SJSA1 (cell line): ENCODE results near the gene ZNF394. TPM values are rescaled to one million over a fixed set of nuclear protein-coding genes. Genes with fewer than 3 reads are reported as not detected.
A peak's percentile ranks its signal among the peaks of the same experiment; 100 is the strongest.
"Not testable (repeated sequence)": the region's sequence is repeated elsewhere in the genome, so short reads cannot be mapped to it uniquely, and the experiment has no call there.

Experiments used
- DNase-seq, 2 experiments: peaks; one replicate each; pipeline ENCODE4 v3.0.0-alpha.2; 2015 to 2020; ENCODE audit warnings: low spot score in 2 of 2, low read depth in 1 of 2
- H3K27ac ChIP-seq: fragments of 250-450 bp; sonication (Bioruptor Pico); 2 replicates; pipeline ENCODE4 v1.5.1; 2020; ENCODE audit warnings: mild to moderate bottlenecking, moderate library complexity
- H3K27me3 ChIP-seq: fragments of 250-450 bp; sonication (Bioruptor Pico); replicated peaks from 2 replicates; pipeline ENCODE4 v1.5.1; 2020; ENCODE audit warnings: mild to moderate bottlenecking, moderate library complexity
- H3K36me3 ChIP-seq: fragments of 250-450 bp; sonication (Bioruptor Pico); 2 replicates; pipeline ENCODE4 v1.5.1; 2020; ENCODE audit warnings: mild to moderate bottlenecking
- H3K4me1 ChIP-seq: fragments of 250-450 bp; sonication (Bioruptor Pico); replicated peaks from 2 replicates; pipeline ENCODE4 v1.6.1; 2021; ENCODE audit warnings: mild to moderate bottlenecking
- H3K4me3 ChIP-seq: fragments of 250-450 bp; sonication (Bioruptor Pico); 2 replicates; pipeline ENCODE4 v1.5.1; 2020; ENCODE audit warnings: mild to moderate bottlenecking
- H3K9me3 ChIP-seq: fragments of 250-450 bp; sonication (Bioruptor Pico); replicated peaks from 2 replicates; pipeline ENCODE4 v1.5.1; 2020; ENCODE audit warnings: mild to moderate bottlenecking
- total RNA-seq: library from RNA; depleted of rRNA; stranded (reverse); fragments of >200 nt; shearing (Covaris generic); gene quantifications from 2 replicates; pipeline ENCODE4 v1.2.3, GENCODE V29; 2014

The ZNF394 gene
- total RNA-seq, 1 experiment from 2014 or later = 24.0 TPM

GRCh38 chr7:99505324-99505662, 5.2 kb upstream of the ZNF394 start:
- H3K4me1 ChIP-seq = peaks cover 12% of the 10 kb centered on the region
- H3K36me3 ChIP-seq = peaks cover 16% of the 10 kb centered on the region
- no peaks in the 10 kb centered on the region for H3K27me3 ChIP-seq
- H3K9me3 ChIP-seq = no peaks in the 10 kb centered on the region
- no peak for DNase-seq
- H3K4me3 ChIP-seq = peak overlapping the region; percentile 51
- peak overlapping the region; percentile 84 for H3K27ac ChIP-seq

- peak within 1 kb of the TSS; percentile 51 for H3K4me3 ChIP-seq
- peaks cover 12% of the 10 kb centered on the region for H3K4me1 ChIP-seq
- H3K9me3 ChIP-seq = no peaks in the 10 kb centered on the region
- H3K36me3 ChIP-seq = peaks cover 19% of the 10 kb centered on the region
- H3K27me3 ChIP-seq = no peaks in the 10 kb centered on the region
- H3K27ac ChIP-seq = peak within 1 kb of the TSS; percentile 84
- DNase-seq = peak; percentile 99 to 100
Measured at GRCh38 chr7:99504603-99505323, 4.7 kb upstream of the ZNF394 start, which contains the start of gene ZKSCAN5. ZKSCAN5 (plus strand) TSS chr7:99504662; CDS start chr7:99506045, 1,383 bp downstream.

- peaks cover 12% of the 10 kb centered on the region for H3K4me1 ChIP-seq
- no peak for DNase-seq
- H3K9me3 ChIP-seq = no peaks in the 10 kb centered on the region
- H3K27me3 ChIP-seq = no peaks in the 10 kb centered on the region
- peak overlapping the region; percentile 51 for H3K4me3 ChIP-seq
- peaks cover 24% of the 10 kb centered on the region for H3K36me3 ChIP-seq
- H3K27ac ChIP-seq = peak overlapping the region; percentile 84; the same call in 1 of the 2 replicates
Measured at GRCh38 chr7:99504281-99504602, 4.2 kb upstream of the ZNF394 start.

- H3K9me3 ChIP-seq = not testable (repeated sequence)
Measured at GRCh38 chr7:99501236-99501635, 1.2 kb upstream of the ZNF394 start.

DNA sequence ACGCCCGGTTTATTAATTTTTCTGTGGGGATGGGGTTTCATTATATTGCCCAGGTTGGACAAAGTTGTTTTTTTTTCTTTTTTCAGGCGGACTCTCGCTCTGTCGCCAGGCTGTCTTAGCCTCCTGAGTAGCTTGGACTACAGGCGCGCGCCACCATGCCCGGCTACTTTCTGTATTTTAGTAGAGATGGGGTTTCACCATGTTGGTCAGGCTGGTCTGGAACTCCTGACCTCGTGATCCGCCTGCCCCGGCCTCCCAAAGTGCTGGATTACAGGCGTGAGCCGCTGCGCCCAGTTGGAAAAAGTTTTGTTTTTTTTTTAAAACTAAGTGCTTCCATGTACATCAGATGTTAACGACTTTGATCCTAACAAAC, 542 bp upstream of the ZNF394 start:
- H3K27me3 ChIP-seq = no peaks in the 10 kb centered on the region
- H3K36me3 ChIP-seq = peaks cover 46% of the 10 kb centered on the region
- H3K9me3 ChIP-seq = no peaks in the 10 kb centered on the region; the same call in 1 of the 2 replicates
- H3K4me1 ChIP-seq = peaks cover 17% of the 10 kb centered on the region
- peak overlapping the region; percentile 58 for H3K27ac ChIP-seq
- peak overlapping the region; percentile 60 for H3K4me3 ChIP-seq
- DNase-seq = no peak

More at GRCh38 chr7:99501236-99501635, 1.2 kb upstream of the ZNF394 start:
- not testable (repeated sequence) for H3K27me3 ChIP-seq, H3K27ac ChIP-seq, H3K4me3 ChIP-seq, DNase-seq
- peaks cover 23% of the 10 kb centered on the region for H3K4me1 ChIP-seq
- H3K36me3 ChIP-seq = peaks cover 44% of the 10 kb centered on the region

DNA sequence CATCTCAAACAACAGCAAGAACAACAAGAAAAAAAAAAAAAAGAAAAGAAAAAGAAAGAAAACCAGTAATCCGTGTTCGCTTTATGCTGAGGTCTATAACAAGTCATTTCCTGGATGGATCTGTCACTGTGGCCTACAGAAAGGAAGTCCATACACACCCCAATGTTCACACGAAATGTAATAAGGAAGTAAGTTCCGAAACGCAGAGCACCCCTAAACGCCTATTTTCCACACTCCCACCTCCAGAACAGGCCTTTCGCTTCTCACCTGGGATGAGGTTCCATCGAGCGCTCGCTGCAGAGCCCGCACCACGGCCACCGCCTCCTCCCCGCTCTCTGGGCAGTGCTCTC, 735 bp downstream of the ZNF394 start:
- H3K4me3 ChIP-seq = peak overlapping the region; percentile 60
- peaks cover 3% of the 10 kb centered on the region for H3K9me3 ChIP-seq
- DNase-seq = no peak
- H3K4me1 ChIP-seq = peaks cover 16% of the 10 kb centered on the region
- H3K36me3 ChIP-seq = peaks cover 55% of the 10 kb centered on the region
- peak overlapping the region; percentile 58 for H3K27ac ChIP-seq
- no peaks in the 10 kb centered on the region for H3K27me3 ChIP-seq

- H3K4me3 ChIP-seq = peak overlapping the region; percentile 60
- no peak for DNase-seq
- H3K36me3 ChIP-seq = peaks cover 63% of the 10 kb centered on the region
- H3K27me3 ChIP-seq = no peaks in the 10 kb centered on the region
- peaks cover 11% of the 10 kb centered on the region for H3K9me3 ChIP-seq
- H3K27ac ChIP-seq = no peak overlapping the region
- peaks cover 12% of the 10 kb centered on the region for H3K4me1 ChIP-seq
Measured at GRCh38 chr7:99498546-99498944, 1.5 kb downstream of the ZNF394 start.

DNA sequence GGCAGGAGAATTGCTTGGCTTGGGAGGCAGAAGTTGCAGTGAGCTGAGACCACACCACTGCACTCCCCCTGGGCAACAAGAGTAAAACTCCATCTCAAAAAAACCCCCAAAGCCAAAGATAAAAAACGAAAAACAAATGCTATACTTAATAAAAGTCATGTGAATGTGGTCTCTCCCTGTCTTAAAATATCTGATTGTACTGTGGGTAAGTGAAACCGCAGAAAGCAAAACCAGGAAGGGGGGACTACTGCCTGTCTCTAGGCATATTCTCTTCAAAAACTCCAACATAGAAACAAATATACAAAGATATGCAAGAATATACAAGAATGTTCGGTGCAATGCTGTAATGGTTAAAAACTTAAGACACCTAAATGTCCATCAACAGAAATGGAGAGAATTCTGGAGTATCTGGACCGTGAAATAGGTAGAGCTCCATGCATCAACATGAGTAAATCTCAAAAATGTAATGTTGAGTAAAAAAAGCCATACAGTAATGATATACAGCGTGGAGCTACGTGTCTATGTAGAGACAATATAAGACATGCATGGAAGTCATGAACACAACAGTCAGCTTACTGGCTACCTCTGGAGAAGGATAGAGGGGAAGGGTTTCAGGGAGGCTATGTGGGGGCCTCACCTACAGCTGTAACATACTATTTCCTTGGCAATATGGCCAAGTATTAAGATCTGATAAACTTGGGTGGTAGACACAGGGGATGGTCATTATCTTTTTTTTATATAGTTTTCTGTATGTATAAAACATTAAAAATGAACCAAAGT, 2.1 kb downstream of the ZNF394 start:
- peaks cover 69% of the 10 kb centered on the region for H3K36me3 ChIP-seq
- no peak overlapping the region for H3K27ac ChIP-seq
- H3K27me3 ChIP-seq = no peaks in the 10 kb centered on the region
- H3K4me3 ChIP-seq = no peak overlapping the region
- H3K9me3 ChIP-seq = peaks cover 15% of the 10 kb centered on the region
- H3K4me1 ChIP-seq = peaks cover 12% of the 10 kb centered on the region
- no peak for DNase-seq

DNA sequence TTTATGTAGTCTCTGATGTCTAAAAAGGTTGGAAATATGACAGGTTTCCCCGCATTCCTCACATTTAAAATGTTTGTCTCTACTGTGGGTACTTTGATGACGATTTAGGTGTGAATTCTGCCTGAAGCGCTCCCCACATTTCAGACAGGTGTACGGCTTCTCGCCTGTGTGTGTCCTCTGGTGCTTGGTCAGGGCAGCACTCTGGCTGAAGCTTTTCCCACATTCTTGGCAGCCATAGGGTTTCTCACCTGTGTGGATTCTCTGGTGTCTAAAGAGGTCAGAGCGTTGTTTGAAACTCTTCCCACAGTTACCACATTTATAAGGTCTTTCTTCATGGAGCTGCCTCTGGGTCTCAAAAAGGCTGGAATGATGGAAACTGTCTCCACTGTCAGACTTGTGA, 6.3 kb downstream of the ZNF394 start:
- peaks cover 80% of the 10 kb centered on the region for H3K36me3 ChIP-seq
- H3K4me3 ChIP-seq = no peak overlapping the region
- no peak overlapping the region for H3K27ac ChIP-seq
- peaks cover 11% of the 10 kb centered on the region for H3K4me1 ChIP-seq
- no peak for DNase-seq
- H3K9me3 ChIP-seq = peaks cover 15% of the 10 kb centered on the region
- H3K27me3 ChIP-seq = no peaks in the 10 kb centered on the region

GRCh38 chr7:99490878-99491277, 9.2 kb downstream of the ZNF394 start:
- no peak overlapping the region for H3K27ac ChIP-seq
- DNase-seq = no peak
- H3K4me1 ChIP-seq = no peaks in the 10 kb centered on the region
- H3K9me3 ChIP-seq = peaks cover 15% of the 10 kb centered on the region
- H3K36me3 ChIP-seq = peaks cover 68% of the 10 kb centered on the region
- no peaks in the 10 kb centered on the region for H3K27me3 ChIP-seq
- no peak overlapping the region for H3K4me3 ChIP-seq

GRCh38 chr7:99489235-99489634, 10.8 kb downstream of the ZNF394 start:
- DNase-seq = no peak
- H3K4me1 ChIP-seq = no peaks in the 10 kb centered on the region
- H3K27ac ChIP-seq = no peak overlapping the region
- H3K9me3 ChIP-seq = peaks cover 11% of the 10 kb centered on the region
- H3K4me3 ChIP-seq = no peak overlapping the region
- H3K27me3 ChIP-seq = no peaks in the 10 kb centered on the region
- peaks cover 67% of the 10 kb centered on the region for H3K36me3 ChIP-seq

DNA sequence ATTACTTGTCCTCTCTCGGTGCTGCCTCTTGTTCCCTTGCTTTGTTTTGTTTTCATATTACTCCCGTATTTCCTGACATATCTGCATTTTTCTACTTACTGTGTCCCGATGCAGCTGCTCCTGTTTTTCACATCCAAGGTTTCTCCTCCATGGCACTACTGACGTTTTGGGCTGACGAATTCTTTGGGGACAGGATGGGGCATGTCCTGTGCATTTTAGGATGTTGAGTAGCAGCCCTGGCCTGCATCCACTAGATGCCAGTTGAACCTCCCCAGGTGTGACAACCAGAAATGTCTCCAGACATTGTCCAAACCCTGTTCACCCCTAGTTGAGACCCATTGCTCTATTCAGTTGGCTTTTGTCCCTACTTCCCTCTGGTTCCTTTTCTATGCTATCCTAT, 15.0 kb downstream of the ZNF394 start:
- no peak overlapping the region for H3K27ac ChIP-seq
- no peak overlapping the region for H3K4me3 ChIP-seq
- DNase-seq = no peak
- no peaks in the 10 kb centered on the region for H3K4me1 ChIP-seq
- H3K27me3 ChIP-seq = no peaks in the 10 kb centered on the region
- no peaks in the 10 kb centered on the region for H3K9me3 ChIP-seq
- H3K36me3 ChIP-seq = peaks cover 65% of the 10 kb centered on the region

DNA sequence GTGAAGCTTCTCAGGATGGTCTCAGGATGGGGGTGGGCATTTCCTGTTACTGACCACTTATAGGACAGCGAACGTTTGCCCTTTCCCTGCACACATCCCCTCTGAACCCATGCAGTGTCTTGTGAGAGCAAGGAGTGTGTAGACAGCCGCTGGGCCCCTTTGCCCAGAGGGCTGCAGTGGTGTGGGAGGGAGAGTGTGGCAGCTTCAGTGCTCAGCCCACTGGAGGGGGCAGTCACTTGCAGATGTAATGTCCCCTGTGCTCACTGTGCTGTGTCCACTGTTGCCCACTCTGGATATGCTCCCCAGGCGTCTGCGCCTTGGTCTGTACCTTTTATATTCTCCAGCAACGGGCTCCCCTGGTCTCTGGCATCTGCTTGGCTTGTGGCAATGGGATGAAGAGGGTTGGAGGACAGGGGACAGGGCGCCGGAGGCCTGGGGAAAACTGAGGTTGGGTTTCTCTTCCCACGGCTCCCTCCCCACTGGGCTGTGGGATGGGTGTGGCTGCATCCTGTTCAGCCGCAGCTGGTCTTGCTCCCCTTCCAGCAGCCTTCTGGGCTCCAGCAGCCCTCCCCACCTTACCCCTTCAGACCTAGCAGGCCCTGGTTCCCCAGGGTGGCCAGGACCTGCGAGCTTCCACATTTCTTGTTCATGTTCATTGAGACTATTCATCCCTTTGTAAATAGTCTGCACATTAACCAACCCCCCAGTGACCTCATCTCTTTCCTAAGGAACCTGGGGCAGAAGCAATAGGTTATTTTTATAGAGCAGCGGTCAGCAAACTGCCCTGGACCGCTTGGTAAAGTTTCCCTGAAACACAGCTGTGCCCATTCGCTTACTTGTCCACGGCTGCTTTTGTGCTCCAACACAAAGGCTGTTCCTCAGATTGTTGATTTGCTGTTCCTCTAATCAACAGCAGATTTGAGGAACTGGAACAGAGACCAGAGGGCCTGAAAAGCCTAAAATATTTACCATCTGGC, 21.3 kb downstream of the ZNF394 start:
- Histone ChIP-seq H3K36me3 (peaks cover 64% of the 10 kb centered on the region), H3K4me1 (peaks cover 3% of the 10 kb centered on the region), H3K9me3 (no peaks in the 10 kb centered on the region), H3K27me3 (no peaks in the 10 kb centered on the region), H3K27ac (no peak overlapping the region), H3K4me3 (no peak overlapping the region)
- no peak for DNase-seq
